PFSK-1 (cell line): Measurements from ENCODE around the gene MAML2.

Source experiments
- POLR2AphosphoS5 ChIP-seq: IDR thresholded peaks from 2 replicates; pipeline ENCODE4 v1.6.1; 2012; ENCODE audit warnings: low read depth, mild to moderate bottlenecking, control low read depth, low read length, moderate library complexity
- SIN3A ChIP-seq: IDR thresholded peaks from 2 replicates; pipeline ENCODE4 v1.6.1; 2012; ENCODE audit warnings: mild to moderate bottlenecking, low read length, moderate library complexity, borderline replicate concordance; ENCODE audit not compliant: insufficient read depth
- TAF1 ChIP-seq: IDR thresholded peaks from 2 replicates; pipeline ENCODE4 v1.6.1; 2012; ENCODE audit warnings: low read length, control low read depth, borderline replicate concordance; ENCODE audit not compliant: insufficient read depth

DNA sequence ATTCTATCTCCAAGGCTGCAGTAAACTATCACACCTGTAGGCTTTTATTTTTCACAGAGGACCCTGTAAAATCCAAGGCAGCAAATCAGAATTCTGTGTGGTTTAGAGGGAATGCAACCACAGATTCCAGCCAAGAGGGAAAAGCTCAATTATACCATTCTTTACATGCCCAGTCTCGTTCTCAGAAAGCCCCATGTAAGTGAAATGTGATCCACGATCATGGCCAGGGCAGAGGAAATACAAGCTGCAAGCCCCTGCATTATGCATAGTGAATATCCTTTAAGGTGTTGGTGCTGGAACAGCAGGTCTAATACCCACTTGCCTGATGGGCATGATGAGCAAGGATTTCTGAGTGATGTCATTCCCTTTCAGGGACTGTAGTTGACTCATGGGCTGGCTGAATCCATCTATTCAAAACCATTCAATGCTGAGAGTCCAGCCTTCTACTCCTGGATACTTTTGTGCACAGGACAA is 220.4 kb downstream of the MAML2 start:
- TF ChIP-seq POLR2AphosphoS5 (no peak), SIN3A (no peak), TAF1 (no peak)
